ENCODE results near the gene PTPDC1. TPM values are rescaled to one million over a fixed set of nuclear protein-coding genes. Genes with fewer than 3 reads are reported as not detected.

The PTPDC1 gene
- total and polyA plus RNA-seq, 2 of the 4 experiments (the other 2 are of a cell fraction) = 3.9 to 6.1 TPM

DNA sequence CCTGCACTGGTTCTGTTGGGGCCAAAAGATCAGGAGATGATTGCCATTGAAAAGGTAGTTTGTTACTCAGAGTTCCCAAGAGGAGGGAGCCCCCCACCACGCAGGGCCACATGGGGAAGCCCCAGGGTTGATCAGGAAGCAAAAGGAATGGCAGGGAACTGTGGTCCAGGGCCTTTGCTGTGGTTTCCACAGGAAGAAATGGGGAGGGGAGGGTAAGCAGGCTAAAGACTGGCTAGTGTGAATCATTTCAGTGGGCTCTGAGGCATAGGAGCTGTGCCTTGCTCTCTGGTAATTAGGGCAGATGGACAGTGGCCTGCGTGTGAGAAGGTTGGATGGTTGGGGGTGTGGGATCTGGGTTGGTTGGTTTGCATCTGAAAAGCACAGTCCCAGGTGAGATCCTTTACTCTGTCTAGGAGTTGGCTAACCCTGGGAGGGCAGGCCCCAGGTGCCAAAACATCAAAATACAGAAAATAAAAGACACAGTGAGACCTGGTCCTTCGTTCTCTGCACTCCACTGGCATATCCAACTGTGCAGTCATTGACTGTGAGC is 66.1 kb downstream of the PTPDC1 start:
- BruUV-seq (replicated peaks) = no TSS peak
- in situ Hi-C loops (cut with MboI; ENCODE audit: low sequenced_read_pairs) = loop anchor here (25.0 kb wide), 2 partner anchors 112 to 688 kb away; partner anchors contain the start of genes FAM120A, FAM120AOS and ZNF169
- H3K18ac ChIP-seq (ENCODE audit: low read depth, low read length) = no peak overlapping the region

More for the DNA sequence above, 66.1 kb downstream of the PTPDC1 start:
- Histone ChIP-seq H3K23ac (ENCODE audit: low read depth, low read length) (0 out of 2 replicates have a peak overlapping the region, but pooled peaks have one; percentile 36), H3K36me3 (ENCODE audit: control insufficient read depth, insufficient read depth, low read length) (no peaks in the 10 kb centered on the region), H3K4me3 (ENCODE audit: insufficient read depth, low read depth, low read length) (no peak overlapping the region), H2AFZ (replicated peaks; ENCODE audit: low read length, poor library complexity) (no peak overlapping the region), H3K14ac (replicated peaks; ENCODE audit: low read depth, low read length) (peak overlapping the region; percentile 34; the same call in 1 of the 2 replicates), H3K4me1 (ENCODE audit: control insufficient read depth, insufficient read depth, low read length) (peaks cover 5% of the 10 kb centered on the region; the same call in 1 of the 2 replicates), H2BK20ac (ENCODE audit: low read depth, low read length) (0 out of 2 replicates have a peak overlapping the region, but pooled peaks have one; percentile 20), H3K27ac (ENCODE audit: insufficient read depth, low read length) (no peak overlapping the region), H2AK9ac (replicated peaks; ENCODE audit: low read depth, low read length, poor library complexity) (no peak overlapping the region), H3K4me2 (ENCODE audit: low read depth, low read length) (no peak overlapping the region), H3K9me3 (ENCODE audit: control insufficient read depth, insufficient read depth, low read length) (no peaks in the 10 kb centered on the region), H2BK120ac (ENCODE audit: low read depth, low read length) (no peak overlapping the region), H2BK15ac (ENCODE audit: low read depth, low read length) (no peak overlapping the region), H3K56ac (ENCODE audit: extremely low read depth, insufficient read depth, low read length) (no peak overlapping the region), H4K5ac (ENCODE audit: low read depth, low read length) (no peak overlapping the region), H3K9me1 (ENCODE audit: insufficient read depth, low read length) (no peaks in the 10 kb centered on the region), H3K4ac (ENCODE audit: low read depth, low read length) (no peak overlapping the region), H4K91ac (ENCODE audit: insufficient read depth, low read depth, low read length) (no peak overlapping the region), H3K27me3 (ENCODE audit: control insufficient read depth, insufficient read depth, low read length) (no peaks in the 10 kb centered on the region), H3K79me1 (ENCODE audit: low read depth in 1 of 2, low read length in 2 of 2) (no peaks in the 10 kb centered on the region), H4K20me1 (ENCODE audit: insufficient read depth, low read length) (no peaks in the 10 kb centered on the region), H2AK5ac (ENCODE audit: low read depth, low read length) (no peak overlapping the region), H3K9ac (ENCODE audit: low read depth, low read length) (no peak overlapping the region), H4K8ac (ENCODE audit: low read depth in 2 of 2, low read length in 2 of 2) (peak overlapping the region in 1 of 2 experiments; percentile 49; a peak in 1 of 4 replicates), H2BK5ac (ENCODE audit: low read depth, low read length, poor library complexity, severe bottlenecking) (no peak overlapping the region)
- dilution Hi-C loops (cut with HindIII; ENCODE audit: low sequenced_read_pairs, unreplicated experiment) = no loop called here
- no peak for ATAC-seq (ENCODE audit: low read depth)
- DNase-seq = no peak
- WGBS, 2 experiments (ENCODE audit: extremely low coverage in 2 of 2, insufficient read length in 1 of 2) = 33% methylated on average over 1 of the region's 3 CpGs; no CpG with 5 or more reads in 1 of the 2 experiments
- ChIA-PET POLR2A (ENCODE audit: unreplicated experiment) (no interaction called here), CTCF (no interaction called here)
- intact Hi-C loops (cut with micrococcal nuclease) = no loop called here
- no peak for TF ChIP-seq POLR2A (IDR thresholded peaks at IDR 0.05; ENCODE audit: low read depth, low read length)
- TF ChIP-seq MXI1 (IDR thresholded peaks at IDR 0.05; ENCODE audit: borderline replicate concordance, low read depth, low read length) = no peak
- no peak for TF ChIP-seq FOS (IDR thresholded peaks at IDR 0.05; ENCODE audit: low read depth, low read length)
- TF ChIP-seq, protein P1, sequence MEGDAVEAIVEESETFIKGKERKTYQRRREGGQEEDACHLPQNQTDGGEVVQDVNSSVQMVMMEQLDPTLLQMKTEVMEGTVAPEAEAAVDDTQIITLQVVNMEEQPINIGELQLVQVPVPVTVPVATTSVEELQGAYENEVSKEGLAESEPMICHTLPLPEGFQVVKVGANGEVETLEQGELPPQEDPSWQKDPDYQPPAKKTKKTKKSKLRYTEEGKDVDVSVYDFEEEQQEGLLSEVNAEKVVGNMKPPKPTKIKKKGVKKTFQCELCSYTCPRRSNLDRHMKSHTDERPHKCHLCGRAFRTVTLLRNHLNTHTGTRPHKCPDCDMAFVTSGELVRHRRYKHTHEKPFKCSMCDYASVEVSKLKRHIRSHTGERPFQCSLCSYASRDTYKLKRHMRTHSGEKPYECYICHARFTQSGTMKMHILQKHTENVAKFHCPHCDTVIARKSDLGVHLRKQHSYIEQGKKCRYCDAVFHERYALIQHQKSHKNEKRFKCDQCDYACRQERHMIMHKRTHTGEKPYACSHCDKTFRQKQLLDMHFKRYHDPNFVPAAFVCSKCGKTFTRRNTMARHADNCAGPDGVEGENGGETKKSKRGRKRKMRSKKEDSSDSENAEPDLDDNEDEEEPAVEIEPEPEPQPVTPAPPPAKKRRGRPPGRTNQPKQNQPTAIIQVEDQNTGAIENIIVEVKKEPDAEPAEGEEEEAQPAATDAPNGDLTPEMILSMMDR (conservative IDR thresholded peaks at IDR 0.05; ENCODE audit: low read depth, low read length) = no peak
- no peak for TF ChIP-seq NFE2L2 (IDR thresholded peaks at IDR 0.05; ENCODE audit: low read depth, low read length)
